Heart left ventricle (tissue), 16 donors: ENCODE measurements around the gene TACC3. TPM values are rescaled to one million over a fixed set of nuclear protein-coding genes. Genes with fewer than 3 reads are reported as not detected.

Experiments used
- ATAC-seq, 4 donors: fragments of 200-7000 bp; cut with Tn5 transposase; one replicate each; pipeline ENCODE4 v1.9.1; 2020 to 2022; ENCODE audit warnings: moderate library complexity in 4 of 4, mild to moderate bottlenecking in 3 of 4, moderate number of reproducible peaks in 1 of 4
- DNase-seq, 5 donors: peaks; one replicate each; pipeline ENCODE4 v3.0.0-alpha.2; 2020
- H3K27ac ChIP-seq, 12 donors: fragments of 200-600 bp; sonication (generic) in 4 of 12; one replicate each; pipeline versions ENCODE4 v1.5.0 to v1.8.0; 2016 to 2022; ENCODE audit warnings: mild to moderate bottlenecking in 2 of 12
- H3K27me3 ChIP-seq, 9 donors: fragments of 200-600 bp; sonication (generic) in 2 of 9; one replicate each; pipeline versions ENCODE4 v1.5.1 to v1.8.0; 2016 to 2022; ENCODE audit warnings: mild to moderate bottlenecking in 3 of 9
- H3K36me3 ChIP-seq, 9 donors: fragments of 200-600 bp; sonication (generic) in 2 of 9; one replicate each; pipeline versions ENCODE4 v1.5.0 to v1.8.0; 2018 to 2022; ENCODE audit warnings: mild to moderate bottlenecking in 2 of 9
- H3K4me1 ChIP-seq, 12 donors: fragments of 200-600 bp; sonication (generic) in 4 of 12; one replicate each; pipeline versions ENCODE4 v1.5.0 to v1.8.0; 2016 to 2022; ENCODE audit warnings: mild to moderate bottlenecking in 3 of 12
- H3K4me3 ChIP-seq, 12 donors: fragments of 200-600 bp; sonication (generic) in 4 of 12; one replicate each; pipeline versions ENCODE4 v1.5.0 to v1.8.0; 2017 to 2022; ENCODE audit warnings: mild to moderate bottlenecking in 9 of 12, moderate library complexity in 4 of 12
- H3K9me3 ChIP-seq, 12 donors: fragments of 200-600 bp; sonication (generic) in 4 of 12; one replicate each; pipeline versions ENCODE4 v1.5.0 to v1.8.0; 2016 to 2022; ENCODE audit warnings: mild to moderate bottlenecking in 1 of 12
- POLR2A ChIP-seq, 2 donors: fragments of 450-650 bp; IDR thresholded peaks; one replicate each; pipeline ENCODE4 v1.6.1; 2017; ENCODE audit warnings: antibody characterized with exemption in 2 of 2, mild to moderate bottlenecking in 2 of 2, moderate library complexity in 2 of 2
- WGBS, 4 donors: extraction: QIAGEN DNeasy Blood & Tissue Kit in 2 of 4; methylation state at CpG; one replicate each; pipeline versions ENCODE4 v1.1.5 to v1.1.7; 2013 to 2018; 5-methylcytosine and 5-hydroxymethylcytosine counted together
- intact Hi-C, 10 donors: fragments of 100-400 bp; cut with DNase I; formaldehyde crosslinking; loops; one replicate each; pipeline versions ENCODE4 v1.11.1 to v1.14.2; 2022
- polyA plus RNA-seq, 2 donors: library from polyadenylated mRNA; stranded (reverse); fragments of 200-250 nt; gene quantifications; one replicate each; pipeline ENCODE4 v1.2.3, GENCODE V29; 2013
- total RNA-seq, 9 donors: library from RNA; depleted of rRNA in 2 of 9; stranded (reverse); fragments of >200 nt in 2 of 9; fragmentation: NEBNext Ultra II Directional in 3 of 9; extraction: Animal tissue kit (Norgen Biotek cat#: 25700) in 3 of 9; gene quantifications; one replicate each; pipeline versions ENCODE4 v1.1.0 to v1.2.4, GENCODE V29; 2016 to 2023
- TF ChIP-seq, protein P1 (sequence below), 12 donors: fragments of 200-600 bp; sonication (generic) in 4 of 12; IDR thresholded peaks; one replicate each; pipeline versions ENCODE4 v1.5.0 to v1.8.0; 2018 to 2022; ENCODE audit warnings: antibody characterized with exemption in 12 of 12, mild to moderate bottlenecking in 5 of 12
- donor health status: ischemic (EF 13 %, LVEDD 7.1; RV severe dilation, severe dysfunction).
- donor health status: healthy with polysubstance abuse.
- donor health status: DM: no; HTN: yes; CAD: no.
- donor health status: DM: no; HTN: no; CAD: no.
- donor health status: ischemic (EF 25% LVEDD 6.9; RV normal size, moderate dysfunction).
- donor health status: ischemic (EF 25% LVEDD 5.7; RV mildly dilated, moderate dysfunction).
- donor health status: healthy.
- donor health status: DM: yes; HTN: yes; CAD: no.
- donor health status: ischemic (EF 35%, LVEDD 5.7; RV mildly dilated, moderate dysfunction).
- donor health status: nonischemic (EF 11% LVEDD 7.7; RV severe dilation, severe dysfunction).
- donor health status: DM: yes; HTN: yes; CAD: no.
- donor health status: PGD.
- donor health status: ischemic (EF 29% LVEDD 5.4; RV normal size, mild dysfunction).
- donor health status: nonischemic (EF 23%, LVEDD 6.1; RV moderate dilation, normal function).

The TACC3 gene
- total and polyA plus RNA-seq, 11 donors, result 2.9 to 19.1 (median 6.1) TPM

DNA sequence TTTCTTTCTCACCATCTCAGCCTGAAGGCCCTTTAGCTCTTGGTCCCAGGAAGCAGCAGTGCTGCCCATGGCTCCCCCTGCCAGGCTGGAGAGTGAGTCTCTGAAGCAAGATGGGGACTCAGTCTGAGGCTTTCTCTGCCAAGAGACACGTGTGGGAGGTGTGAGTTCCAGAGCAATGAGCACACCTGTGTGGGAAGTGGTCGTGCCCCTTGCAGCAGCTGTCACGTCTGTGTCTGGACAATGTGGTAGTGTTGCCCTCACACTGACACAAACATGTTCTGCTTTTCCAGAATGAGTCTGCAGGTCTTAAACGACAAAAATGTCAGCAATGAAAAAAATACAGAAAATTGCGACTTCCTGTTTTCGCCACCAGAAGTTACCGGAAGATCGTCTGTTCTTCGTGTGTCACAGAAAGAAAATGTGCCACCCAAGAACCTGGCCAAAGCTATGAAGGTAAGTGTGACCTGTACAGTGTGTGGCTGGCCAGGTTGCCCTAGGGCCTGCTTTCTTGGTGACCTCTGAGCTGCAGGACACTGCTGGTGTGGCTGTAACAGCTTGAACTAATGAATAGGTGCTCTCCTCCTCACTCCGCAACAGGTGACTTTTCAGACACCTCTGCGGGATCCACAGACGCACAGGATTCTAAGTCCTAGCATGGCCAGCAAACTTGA, 1.9 kb downstream of the TACC3 start:
- H3K36me3 ChIP-seq, result peaks cover 0 to 39% (median 11%) of the 10 kb centered on the region in 9 donors
- peaks cover 10 to 84% (median 42%) of the 10 kb centered on the region in 12 donors for H3K4me1 ChIP-seq
- H3K27ac ChIP-seq, result peak overlapping the region in 6 of 12 donors; percentile 18 to 94 (median 25)
- H3K9me3 ChIP-seq, result no peaks in the 10 kb centered on the region
- TF ChIP-seq, protein P1, sequence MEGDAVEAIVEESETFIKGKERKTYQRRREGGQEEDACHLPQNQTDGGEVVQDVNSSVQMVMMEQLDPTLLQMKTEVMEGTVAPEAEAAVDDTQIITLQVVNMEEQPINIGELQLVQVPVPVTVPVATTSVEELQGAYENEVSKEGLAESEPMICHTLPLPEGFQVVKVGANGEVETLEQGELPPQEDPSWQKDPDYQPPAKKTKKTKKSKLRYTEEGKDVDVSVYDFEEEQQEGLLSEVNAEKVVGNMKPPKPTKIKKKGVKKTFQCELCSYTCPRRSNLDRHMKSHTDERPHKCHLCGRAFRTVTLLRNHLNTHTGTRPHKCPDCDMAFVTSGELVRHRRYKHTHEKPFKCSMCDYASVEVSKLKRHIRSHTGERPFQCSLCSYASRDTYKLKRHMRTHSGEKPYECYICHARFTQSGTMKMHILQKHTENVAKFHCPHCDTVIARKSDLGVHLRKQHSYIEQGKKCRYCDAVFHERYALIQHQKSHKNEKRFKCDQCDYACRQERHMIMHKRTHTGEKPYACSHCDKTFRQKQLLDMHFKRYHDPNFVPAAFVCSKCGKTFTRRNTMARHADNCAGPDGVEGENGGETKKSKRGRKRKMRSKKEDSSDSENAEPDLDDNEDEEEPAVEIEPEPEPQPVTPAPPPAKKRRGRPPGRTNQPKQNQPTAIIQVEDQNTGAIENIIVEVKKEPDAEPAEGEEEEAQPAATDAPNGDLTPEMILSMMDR (IDR thresholded peaks at IDR 0.05), result no peak
- no peak for TF ChIP-seq POLR2A (IDR thresholded peaks at IDR 0.05)
- H3K4me3 ChIP-seq, result peak overlapping the region in 2 of 12 donors; percentile 15 to 82
- ATAC-seq (no peak), DNase-seq (peak in 1 of 5 donors; percentile 47)
- H3K27me3 ChIP-seq, result no peaks in the 10 kb centered on the region
- intact Hi-C loops, result loop anchor here in 6 of 10 donors (10.0 kb wide), 1 partner anchor 368 kb away; no protein-coding TSS in a partner anchor
- WGBS, 4 donors, result 71 to 85% (median 79%) methylated on average over 12 of the region's 12 CpGs

DNA sequence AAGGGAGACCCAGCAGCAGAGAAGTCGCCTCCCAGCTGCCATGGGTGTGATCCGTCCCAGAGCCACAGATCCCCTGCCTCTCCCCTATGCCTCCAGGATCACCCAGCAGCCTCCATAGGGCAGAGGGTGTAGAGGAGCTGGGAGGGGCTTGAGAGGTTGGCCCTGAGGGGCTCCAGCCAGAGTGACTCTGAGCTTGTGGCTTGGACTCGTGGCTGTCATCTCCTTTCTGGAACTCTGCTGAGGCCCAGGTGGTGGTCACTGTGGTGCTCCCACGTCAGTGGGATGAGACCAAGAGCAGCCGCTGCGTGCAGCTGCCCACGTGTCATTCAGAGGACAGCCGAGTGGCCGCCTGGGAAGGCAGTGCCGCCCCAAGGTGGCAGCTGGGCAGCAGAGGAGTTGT, 4.2 kb downstream of the TACC3 start:
- TF ChIP-seq, protein P1 (IDR thresholded peaks at IDR 0.05), result no peak
- TF ChIP-seq POLR2A (IDR thresholded peaks at IDR 0.05), result no peak
- Histone ChIP-seq H3K4me3 (no peak overlapping the region), H3K27ac (no peak overlapping the region), H3K27me3 (no peaks in the 10 kb centered on the region), H3K36me3 (peaks cover 0 to 46% (median 10%) of the 10 kb centered on the region in 9 donors), H3K4me1 (peaks cover 10 to 84% (median 34%) of the 10 kb centered on the region in 12 donors), H3K9me3 (no peaks in the 10 kb centered on the region)
- 91 to 97% (median 95%) methylated on average over 10 of the region's 10 CpGs for WGBS, 4 donors
- peak in 1 of 5 donors; percentile 48 for DNase-seq
- intact Hi-C loops, result loop anchor here in 8 of 10 donors (2.0 to 10.0 kb wide), 3 partner anchors 33 to 371 kb away; no protein-coding TSS in a partner anchor
- no peak for ATAC-seq

DNA sequence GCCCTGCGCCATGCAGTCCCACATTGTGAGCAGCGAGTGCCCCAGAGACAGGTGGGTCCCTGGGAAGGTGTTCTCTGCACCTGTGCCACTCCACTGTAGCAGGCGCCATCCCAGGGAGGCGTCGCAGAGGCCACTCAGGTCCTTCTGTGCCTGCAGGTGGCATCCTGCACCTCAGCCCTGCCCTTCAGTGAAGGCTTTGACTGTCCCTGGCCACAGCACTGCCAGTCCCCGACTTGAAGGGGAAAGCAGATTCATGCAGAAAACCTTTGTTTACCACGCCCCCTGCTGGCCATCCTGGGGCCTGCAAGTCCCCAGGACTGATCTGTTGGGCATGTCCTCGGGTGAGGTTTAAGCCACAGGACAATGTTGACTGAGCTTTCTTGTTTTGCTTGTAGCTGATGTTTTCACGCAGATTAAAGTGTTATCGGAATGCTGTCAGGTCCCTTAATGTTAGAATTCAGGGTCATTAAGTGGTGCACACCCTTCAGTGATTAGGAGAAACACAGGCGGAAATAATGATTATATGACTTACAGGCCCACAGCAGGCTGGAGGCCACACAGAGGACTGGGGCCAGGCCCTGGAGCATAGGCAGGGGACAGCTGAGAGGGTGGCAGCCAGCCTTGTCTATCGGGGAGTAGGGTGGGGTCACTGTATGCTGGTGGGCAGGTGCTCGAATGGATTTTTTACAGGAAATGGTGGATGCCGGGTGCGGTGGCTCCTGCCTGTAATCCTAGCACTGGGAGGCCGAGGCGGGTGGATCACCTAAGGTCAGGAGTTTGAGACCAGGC, 5.0 kb downstream of the TACC3 start:
- Histone ChIP-seq H3K36me3 (peaks cover 0 to 54% (median 17%) of the 10 kb centered on the region in 9 donors), H3K27ac (peak overlapping the region; percentile 48 to 87 (median 76)), H3K4me3 (no peak overlapping the region), H3K9me3 (no peaks in the 10 kb centered on the region), H3K27me3 (no peaks in the 10 kb centered on the region), H3K4me1 (peaks cover 10 to 84% (median 34%) of the 10 kb centered on the region in 12 donors)
- intact Hi-C loops, result loop anchor here in 9 of 10 donors (1.0 to 10.0 kb wide), 5 partner anchors 33 to 372 kb away; no protein-coding TSS in a partner anchor
- DNase-seq, result peak; percentile 84 to 94 (median 88)
- WGBS, 4 donors, result 49 to 58% (median 51%) methylated on average over 16 to 17 of the region's 17 CpGs
- peak; percentile 47 to 75 (median 56) for ATAC-seq
- TF ChIP-seq, protein P1 (IDR thresholded peaks at IDR 0.05), result peak; percentile 97 to 100 (median 98)
- TF ChIP-seq POLR2A (IDR thresholded peaks at IDR 0.05), result no peak
